Stimulated activated CD4-positive, alpha-beta T cell treated with anti-CD3 and anti-CD28 coated beads, Interleukin-1b, Interleukin-23, amount 100 ng/mL, for 4 hours (primary cell): ENCODE data around the gene SEC16B.

ENCODE experiments used
- DNase-seq, 2 donors: peaks; one replicate each; pipeline ENCODE4 v3.0.0-alpha.2; 2020; ENCODE audit warnings: low read depth in 2 of 2

SEC16B gene

DNA sequence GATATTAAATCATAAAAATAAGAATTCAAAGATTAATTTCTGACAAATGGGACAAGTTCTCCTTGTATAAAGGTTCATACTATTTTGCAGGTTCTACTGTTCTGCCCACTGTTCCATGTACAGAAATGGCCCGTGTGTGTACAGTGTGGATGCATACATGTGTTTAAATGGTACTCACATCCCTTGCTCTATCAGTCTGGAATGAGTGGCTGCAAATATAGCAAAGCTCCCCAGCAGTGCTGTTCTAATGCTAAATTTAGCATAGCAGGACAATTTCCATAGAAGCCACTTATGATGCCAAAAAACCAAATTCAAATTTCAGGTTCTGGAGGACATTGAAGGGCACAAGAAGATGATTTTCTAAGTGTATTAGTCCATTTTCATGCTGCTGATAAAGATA is 9.4 kb upstream of the SEC16B start:
- no peak for DNase-seq

DNA sequence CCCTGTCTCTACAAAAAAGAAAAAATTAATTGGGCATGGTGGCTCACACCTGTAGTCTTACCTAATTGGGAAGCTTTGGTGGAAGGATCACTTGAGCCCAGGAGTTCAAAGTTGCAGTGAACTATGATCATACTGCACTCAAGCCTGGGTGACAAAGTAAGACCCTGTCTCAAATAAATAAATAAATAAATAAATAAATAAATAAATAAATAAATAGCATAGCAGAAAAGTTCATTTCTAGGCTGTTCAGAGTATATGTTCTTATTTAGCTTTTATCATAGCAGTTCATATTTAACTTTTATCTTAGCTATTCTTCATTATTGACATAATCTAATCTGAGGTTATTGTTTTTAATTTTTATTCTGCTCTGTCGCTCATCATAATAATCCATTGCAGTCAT is 8.7 kb upstream of the SEC16B start:
- no peak for DNase-seq

DNA sequence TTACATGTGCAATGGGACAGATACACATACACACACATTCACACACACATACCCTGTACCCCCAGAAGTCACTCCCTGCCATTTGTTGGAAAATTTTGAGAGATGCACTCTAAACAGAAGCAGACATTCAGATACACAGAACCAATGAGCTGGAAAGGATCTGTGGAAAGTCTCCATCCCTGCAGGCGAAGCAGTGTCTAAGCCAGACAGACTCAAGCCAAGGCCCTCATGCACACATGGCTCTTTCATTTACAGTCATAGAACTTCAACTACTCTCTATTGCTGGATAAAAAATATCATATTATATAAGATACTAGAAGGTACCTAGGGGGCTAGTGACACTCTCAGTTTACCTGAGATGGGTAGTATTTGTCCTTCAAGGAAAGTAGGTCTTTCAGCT is 7.3 kb upstream of the SEC16B start:
- no peak for DNase-seq

GRCh38 chr1:177976596-177976995 is 6.7 kb upstream of the SEC16B start:
- no peak for DNase-seq

DNA sequence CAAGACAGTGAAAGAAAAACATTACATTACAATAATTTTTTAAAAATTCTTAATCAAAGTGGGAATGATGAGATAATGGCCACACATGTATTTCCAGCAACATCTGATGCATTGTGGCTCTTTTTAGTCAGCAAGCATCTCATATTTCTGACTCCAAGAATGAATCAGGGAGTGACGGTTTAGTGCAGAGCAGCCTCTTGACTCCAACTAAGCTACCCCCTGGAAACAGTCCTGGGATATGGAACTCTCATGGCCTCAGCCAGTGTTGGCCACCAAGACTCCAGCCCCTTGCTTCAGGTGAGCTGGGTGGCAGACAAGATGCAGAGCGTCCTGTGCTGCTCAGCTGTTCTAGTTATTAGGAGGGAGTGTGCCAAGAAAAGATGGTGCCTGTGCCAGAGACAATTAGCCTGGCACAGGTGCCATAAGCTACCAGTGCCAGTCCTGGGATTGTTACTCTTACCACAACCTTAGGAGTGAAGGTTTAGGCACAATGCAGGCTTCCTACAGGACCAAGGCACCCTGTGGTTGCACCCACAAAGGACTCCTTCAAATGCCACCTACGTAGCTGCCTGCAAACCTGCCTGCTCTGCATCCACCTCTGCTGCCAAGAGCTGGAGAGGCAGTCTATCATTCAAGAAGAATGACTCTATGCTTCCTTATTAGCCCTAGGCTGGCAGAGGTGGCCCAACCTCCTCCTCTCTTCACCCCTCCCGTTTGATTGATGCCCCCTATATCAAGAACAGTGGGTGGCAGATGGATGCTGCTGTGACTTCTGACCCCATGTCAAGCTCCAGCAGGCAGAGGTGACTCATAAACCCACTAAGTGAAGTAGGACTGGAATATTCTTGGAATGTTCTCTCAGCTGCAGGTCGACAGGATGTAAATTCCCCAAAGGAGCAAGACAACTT is 6.0 kb upstream of the SEC16B start:
- DNase-seq: no peak

DNA sequence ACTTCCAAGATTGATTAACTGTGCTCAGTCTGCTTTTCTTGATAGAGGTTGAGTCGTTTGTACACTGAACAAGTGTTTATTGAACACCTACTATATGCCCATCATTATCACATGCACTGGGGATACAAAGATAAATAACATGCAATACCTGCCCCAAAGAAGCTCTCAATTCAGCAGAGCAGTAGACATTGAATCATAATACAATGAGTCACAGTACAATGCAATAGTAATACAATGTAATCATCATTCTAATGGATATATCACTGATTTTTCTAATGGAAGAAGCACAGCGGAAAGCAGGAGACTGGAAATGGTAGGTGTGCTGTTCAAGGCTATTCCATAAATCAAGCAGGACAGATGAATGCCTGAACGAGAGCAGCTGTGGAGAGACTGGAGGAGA is 3.7 kb upstream of the SEC16B start:
- no peak for DNase-seq

DNA sequence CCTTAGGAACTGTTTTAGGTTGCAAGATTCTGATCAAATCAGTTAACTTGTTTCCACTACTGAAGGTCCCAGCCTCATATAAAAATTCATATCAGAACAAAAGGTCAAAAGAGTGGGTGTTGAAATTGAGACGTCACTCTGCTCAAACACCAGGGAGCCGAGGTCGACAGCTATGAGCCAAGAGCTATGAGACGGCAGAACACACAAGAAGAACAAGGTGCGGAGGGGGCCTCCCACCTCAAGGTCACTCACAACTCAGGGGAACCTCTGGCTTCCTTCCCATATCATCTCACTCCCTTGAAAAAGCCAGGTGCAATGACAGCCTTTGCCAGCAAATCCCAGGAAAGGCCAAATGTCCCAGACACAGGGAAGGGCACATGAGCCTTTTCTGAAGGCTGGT is 749 bp downstream of the SEC16B start:
- no peak for DNase-seq

DNA sequence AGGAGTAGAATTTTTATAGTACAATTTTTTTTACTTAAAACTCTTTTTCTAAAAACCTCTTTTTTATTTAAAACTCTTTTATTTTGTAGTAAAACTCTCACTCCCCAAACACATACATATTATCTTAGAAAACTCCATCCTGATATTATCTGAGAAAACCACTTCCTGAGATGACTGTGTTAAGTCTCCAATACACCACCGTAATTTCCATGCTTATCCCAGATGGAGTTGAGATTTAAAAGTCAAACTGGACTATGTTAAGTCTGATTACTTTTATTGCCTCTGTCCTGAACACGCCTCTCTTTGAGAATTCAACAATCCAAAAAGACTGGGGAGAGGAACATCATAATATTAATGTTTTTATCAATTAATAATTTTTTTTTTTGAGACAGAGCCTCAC is 3.7 kb downstream of the SEC16B start:
- DNase-seq: no peak

- no peak for DNase-seq
These were observed 4.6 kb downstream of the SEC16B start for GRCh38 chr1:177965293-177965692.

DNA sequence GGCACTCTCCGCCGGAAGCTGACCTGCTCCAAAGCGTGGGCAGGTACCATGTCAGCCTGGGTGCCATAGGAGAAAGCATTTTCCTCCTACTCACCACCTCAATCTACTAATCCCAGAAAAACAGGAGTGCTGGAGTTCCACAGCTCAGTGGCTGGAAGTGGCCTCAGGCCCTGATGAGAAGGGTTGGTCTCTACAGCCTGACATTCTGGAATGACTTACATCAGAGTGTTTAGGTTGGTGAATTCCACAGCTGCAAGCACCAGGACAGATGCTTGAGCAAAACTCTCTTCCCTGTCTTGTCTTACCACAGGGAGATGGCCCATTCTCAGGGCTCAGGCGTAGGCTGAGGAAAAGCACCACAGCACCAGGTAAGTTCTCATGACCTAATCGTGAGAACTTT is 5.5 kb downstream of the SEC16B start:
- no peak for DNase-seq

- no peak for DNase-seq
These were observed 8.8 kb downstream of the SEC16B start for GRCh38 chr1:177960939-177961622.

GRCh38 chr1:177959811-177960515 is 9.9 kb downstream of the SEC16B start:
- no peak for DNase-seq

GRCh38 chr1:177958092-177958491 is 11.8 kb downstream of the SEC16B start:
- DNase-seq: no peak

DNA sequence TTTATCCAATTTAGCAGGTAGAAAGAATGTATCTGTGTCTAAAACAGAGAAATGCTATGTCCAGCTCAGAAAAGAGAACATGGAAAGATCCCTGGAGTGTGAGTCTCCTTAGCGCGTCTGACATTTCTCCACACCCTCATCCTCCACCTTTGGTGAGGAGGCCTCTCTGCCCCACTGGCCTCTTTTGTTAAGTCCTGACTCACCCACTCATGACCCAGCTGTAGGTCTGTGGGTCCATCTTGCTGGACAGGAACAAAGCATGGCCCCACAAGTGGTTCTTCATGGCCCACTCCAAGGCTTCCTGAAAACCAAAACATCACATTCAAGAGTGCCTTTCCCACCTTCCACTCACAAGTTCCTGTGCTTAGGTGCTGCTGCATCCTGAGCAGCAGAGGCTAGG is 15.8 kb downstream of the SEC16B start:
- no peak for DNase-seq

- no peak for DNase-seq
These were observed 16.3 kb downstream of the SEC16B start for GRCh38 chr1:177953549-177953948.

DNA sequence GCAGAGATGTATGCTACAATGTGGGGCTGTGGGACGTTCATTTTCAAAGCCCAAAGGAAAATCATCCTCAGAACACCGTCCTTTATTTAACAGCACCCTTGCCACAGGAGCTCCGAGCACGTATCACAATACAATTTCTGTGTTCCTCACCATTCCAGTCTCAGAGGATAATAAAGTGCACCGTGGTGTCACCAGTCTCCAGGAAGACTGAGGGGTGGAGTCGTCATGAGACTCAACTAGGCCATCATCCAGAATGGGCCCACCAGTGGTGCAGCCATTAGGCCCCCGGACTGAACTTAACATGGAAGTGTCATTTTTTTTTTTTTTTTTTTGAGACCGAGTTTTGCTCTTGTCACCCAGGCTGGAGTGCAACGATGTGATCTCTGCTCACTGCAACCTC is 17.2 kb downstream of the SEC16B start:
- DNase-seq: no peak

GRCh38 chr1:177952249-177952648 is 17.6 kb downstream of the SEC16B start:
- no peak for DNase-seq

- DNase-seq: no peak
These were observed 19.4 kb downstream of the SEC16B start for GRCh38 chr1:177950506-177950905.

DNA sequence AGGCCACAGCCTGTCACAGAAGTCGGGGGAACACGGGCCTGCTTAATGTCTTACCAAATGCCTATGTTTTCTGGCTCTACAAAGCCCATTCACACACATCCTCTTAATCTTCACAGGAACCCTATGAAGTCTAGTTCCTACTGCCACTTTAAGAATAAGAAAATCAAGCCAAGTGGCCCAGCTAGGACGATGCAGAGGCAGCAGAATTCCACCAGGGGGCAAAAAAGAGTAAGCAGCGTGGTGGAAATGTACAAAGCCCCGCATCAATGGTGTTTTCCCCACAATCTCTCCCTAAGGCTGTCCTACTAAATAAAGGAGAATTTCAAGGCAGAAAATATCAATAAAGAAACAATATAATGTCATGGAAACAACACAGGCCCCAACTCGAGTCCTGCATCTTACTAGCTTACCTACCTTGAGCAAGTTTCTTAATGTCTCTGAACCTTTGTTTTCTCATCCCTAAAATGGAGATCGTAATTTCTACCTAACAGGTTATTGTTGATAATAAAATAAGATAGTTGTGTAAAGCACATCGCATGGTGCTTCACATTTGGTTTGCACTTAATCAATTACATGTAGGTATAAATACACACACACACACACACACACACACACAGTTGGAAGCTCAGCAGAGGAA is 21.4 kb downstream of the SEC16B start:
- no peak for DNase-seq

DNA sequence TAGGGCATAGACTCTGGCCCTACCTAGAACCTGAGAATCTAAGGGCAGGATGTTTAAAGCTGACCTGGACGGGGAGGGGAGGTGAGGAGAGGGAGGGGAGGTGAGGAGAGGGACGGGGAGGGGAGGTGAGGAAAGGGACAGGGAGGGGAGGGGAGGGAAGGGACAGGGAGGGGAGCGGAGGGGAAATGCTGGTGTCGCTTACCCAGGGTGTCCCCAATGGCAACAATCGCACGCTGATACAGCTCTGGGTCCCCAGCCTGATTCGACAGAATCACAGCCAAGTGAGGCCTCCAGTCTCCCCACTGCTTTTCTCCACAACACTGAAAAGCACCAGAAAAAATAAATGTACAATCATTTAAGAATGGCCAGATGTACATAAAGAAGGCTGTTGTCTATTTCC is 22.2 kb downstream of the SEC16B start:
- DNase-seq: no peak

DNA sequence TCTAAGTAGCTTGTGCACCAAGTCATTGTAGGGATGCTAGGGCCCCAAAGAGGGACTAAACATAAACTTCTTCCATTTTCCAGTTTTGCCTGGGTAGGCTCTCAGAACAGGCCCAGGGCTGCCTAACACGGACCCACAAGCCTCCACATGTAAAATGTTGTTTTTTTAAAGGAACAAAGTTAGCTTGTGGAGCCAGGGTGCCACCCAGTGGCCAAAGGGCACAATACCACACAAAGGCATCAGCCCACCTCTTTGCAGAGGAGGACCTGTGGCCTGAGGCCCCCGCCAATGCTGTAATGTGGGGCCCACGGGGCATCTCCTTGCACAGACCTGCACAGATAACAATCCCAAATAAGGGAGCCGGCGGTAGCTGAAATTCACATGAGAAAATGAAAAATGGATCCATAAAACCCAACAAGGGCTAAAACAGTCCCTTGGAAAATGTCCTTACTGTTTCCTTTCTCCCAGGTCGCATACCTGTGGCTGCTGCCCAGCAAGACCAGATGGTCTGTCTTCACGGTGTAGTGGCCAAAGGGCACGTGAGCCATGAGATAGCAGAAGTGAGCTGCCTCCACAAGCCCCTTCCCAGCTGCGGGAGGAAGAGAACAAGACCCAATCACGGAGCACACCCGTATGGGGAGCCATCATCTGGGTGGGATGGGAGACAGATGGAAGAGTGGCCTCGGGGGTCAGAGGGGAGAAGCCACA is 23.8 kb downstream of the SEC16B start:
- DNase-seq: no peak
